GM21423 (cell line): Measurements from ENCODE around the gene VGF.
A peak's percentile ranks its signal among the peaks of the same experiment; 100 is the strongest.
"Not testable (repeated sequence)": the region's sequence is repeated elsewhere in the genome, so short reads cannot be mapped to it uniquely, and the experiment has no call there.

Experiments used
- ATAC-seq: cut with Tn5 transposase; IDR thresholded peaks from one replicate; pipeline ENCODE4 v1.9.1; 2021; ENCODE audit warnings: mild to moderate bottlenecking, moderate library complexity; ENCODE audit not compliant: unreplicated experiment

The VGF gene

DNA sequence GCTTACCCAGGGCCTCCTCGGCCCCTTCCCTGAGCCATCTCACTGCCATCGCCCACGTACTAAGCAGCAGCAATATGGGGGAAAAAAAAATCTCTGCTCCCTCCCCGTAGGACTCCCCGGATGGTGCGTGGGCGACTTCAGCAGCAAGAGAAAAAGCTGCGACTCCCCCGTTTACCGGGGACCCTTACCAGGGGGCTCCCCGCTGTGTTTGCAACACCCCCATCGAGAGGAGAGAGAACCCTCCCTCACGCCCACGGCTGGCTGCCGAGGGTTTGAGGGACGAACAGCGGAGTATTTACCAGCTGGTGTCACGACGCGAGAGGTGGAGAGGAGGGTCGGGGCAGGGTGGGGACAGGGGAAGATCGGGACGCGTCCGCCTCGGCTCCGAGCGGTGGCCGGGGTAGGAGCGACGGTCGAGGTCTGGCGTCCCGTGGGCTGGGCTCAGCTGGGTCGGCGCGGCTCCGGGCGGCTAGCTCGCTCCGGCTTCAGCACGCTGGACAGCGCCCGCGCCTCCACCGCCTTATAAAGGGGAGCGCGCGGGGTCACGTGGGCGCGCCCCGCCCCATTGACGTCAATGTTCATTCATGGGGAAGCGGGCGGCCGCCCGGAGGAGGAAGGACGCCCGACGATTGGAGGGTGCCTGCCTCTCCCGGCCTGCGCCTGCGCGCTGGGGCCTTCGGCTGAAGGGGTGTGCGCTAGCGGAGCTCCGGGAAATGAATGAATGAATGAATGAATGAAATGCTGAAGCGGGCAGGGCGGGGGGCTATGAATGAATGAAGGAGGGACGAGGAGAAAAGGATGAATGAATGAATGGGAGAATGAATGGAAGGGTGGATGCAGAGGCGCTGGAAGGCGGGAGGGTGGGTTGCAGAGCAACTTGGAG is at the start of gene VGF:
Gene VGF, minus strand, starts transcription at position 495 of the 883 bp plus-strand sequence. CDS start 726 bp downstream, outside the sequence.
- peak; percentile 71 for ATAC-seq

GRCh38 chr7:101212014-101212413 is 46.6 kb upstream of the VGF start:
- ATAC-seq: no peak

GRCh38 chr7:101211501-101211900 is 46.1 kb upstream of the VGF start:
- ATAC-seq: no peak

DNA sequence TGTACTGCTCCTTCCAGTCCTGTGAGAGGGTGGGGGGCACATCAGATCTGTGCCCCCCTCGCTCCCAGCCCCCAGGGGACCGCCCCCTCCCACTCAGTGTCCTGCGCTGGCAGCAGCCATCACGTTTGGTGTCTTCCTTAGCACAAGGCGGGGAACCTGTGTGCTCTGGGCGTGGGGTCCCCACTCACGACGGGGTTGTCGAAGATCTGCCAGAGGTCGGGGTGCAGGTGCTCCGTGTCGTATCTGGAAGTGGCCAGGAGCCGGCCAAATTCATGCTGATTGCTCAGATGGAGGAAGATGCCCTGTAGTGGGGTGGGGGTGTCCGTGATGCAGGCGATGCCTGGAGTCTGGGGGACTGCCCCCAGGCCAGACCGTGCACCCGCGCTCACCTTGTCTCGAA is 44.8 kb upstream of the VGF start:
- no peak for ATAC-seq

- no peak for ATAC-seq
These were observed 43.4 kb upstream of the VGF start for GRCh38 chr7:101208794-101209193.

GRCh38 chr7:101207459-101207858 is 42.1 kb upstream of the VGF start:
- no peak for ATAC-seq

GRCh38 chr7:101206665-101207042 is 41.3 kb upstream of the VGF start:
- no peak for ATAC-seq

DNA sequence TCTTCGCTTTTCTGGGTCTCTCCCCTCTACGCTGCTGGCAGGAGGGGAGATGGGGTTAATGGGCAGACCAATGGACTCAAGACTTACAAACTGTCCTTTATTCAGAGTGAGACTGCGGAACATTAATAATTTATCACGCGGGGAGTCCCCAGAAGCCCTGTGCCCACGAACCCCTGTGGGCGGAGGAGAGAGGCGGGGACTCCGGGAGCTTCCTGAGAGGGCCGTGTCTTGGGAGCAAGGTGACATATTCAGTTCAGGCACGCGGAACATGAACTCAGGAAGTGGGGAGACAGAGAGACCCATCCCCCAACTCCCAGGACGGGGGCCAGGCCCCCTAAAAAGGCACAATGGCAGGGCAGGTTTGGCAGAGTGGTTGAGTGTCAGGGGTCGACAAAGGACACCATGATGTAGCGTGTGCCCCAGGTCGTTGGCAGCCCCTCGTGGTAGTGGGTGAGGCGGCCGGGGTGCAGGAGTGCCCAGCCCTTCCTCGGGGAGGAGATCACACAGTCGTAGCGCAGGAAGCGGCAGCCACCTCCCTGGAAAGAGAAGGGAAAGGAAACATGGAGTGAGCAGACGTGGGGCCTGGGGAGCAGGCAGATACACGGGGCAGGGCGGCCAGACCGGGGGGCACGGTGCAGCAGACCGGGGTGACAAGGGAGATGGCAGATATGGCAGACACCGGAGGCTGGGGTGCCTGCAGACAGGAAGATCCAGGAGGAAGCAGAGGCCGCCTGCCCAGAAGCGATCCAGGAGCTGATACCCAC is 40.7 kb upstream of the VGF start:
- ATAC-seq: no peak

DNA sequence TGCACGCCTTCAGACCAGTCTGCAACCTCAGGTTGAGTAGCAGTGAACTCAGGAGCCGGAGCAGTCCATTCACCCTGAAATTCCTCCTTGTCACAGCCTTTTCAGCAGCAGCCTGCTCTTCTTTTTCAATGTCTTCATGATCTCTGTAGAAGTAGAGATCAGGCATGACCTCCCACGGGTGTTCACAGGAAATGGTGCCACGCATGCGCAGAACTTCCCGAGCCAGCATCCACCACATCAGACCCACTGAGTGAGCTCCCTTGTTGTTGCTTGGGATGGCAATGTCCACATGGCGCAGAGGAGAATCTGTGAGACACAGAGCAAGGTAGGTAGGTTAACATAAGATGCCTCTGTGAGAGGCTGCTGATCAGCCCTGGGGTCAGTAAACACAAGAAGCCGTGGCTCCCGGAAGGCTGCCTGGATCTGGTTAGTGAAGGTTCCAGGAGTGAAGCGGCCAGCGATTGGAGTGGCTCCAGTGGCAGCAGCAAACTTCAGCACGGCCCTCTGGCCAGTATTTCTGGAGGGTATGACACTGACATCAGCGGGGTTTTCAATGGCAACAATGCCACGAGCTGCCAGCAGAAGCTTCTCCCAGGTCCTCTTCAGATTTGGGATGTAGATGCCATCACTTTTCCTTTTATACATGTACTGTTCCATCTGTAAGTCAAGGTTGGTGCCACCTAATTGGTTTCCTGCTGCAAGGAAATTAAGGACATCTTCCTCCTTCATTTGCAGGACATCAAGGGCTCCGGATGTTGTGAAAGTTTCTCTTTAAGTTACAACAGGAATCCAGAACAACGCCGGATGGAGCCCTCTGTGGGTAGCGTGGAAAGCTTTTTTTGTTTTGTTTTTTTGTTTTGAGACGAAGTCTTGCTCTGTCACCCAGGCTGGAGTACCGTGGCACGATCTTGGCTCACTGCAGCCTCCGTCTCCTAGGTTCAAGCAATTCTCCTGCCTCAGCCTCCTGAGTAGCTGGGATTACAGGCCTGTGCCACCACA is 38.7 kb upstream of the VGF start:
- ATAC-seq: not testable (repeated sequence)

- ATAC-seq: no peak
These were observed 37.2 kb upstream of the VGF start for GRCh38 chr7:101202603-101202918.

- no peak for ATAC-seq
These were observed 36.6 kb upstream of the VGF start for GRCh38 chr7:101201695-101202602.

GRCh38 chr7:101200862-101201599 is 35.7 kb upstream of the VGF start, which contains the start of gene MOGAT3:
MOGAT3 (minus strand) TSS chr7:101201036; CDS start chr7:101200854, 182 bp downstream.
- no peak for ATAC-seq

DNA sequence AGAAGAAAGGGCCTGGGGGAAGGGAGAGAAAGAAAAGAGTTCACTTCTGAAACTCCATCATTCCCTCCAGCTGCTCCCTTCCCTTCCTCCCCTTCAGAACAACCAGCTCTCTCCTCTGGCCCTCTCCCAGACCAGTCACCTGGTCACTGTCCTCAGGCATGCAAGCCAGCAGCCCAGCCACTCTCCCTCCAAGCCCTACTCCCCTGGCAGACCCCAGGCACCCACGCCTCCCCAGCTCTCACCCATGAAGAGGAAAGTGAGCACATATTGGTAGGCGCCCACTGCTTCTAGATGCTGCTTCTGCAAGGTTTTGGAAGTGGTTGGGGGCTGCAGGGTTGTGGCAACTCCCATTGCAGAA is 35.1 kb upstream of the VGF start:
- no peak for ATAC-seq

- ATAC-seq: not testable (repeated sequence)
These were observed 34.2 kb upstream of the VGF start for GRCh38 chr7:101199522-101199921.

DNA sequence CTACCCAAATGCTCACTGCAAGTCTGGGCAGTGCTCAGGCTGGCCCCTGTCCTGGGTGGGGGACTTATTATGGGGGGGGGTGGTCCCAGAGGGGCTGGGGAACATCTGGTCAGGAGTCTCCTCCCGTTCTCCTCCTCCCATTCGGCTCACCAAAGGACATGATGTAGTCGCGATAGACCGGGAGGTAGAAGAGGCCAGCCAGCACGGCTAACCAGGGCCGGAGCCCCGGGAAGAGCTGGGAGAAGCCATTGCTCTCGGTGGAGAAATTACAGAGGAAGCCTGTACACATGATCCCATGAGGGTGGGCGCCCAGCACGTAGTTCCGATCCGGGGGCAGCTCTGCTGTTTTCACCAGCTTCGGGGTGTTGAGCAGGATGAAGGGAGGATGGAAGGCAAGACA is 33.1 kb upstream of the VGF start:
- no peak for ATAC-seq

DNA sequence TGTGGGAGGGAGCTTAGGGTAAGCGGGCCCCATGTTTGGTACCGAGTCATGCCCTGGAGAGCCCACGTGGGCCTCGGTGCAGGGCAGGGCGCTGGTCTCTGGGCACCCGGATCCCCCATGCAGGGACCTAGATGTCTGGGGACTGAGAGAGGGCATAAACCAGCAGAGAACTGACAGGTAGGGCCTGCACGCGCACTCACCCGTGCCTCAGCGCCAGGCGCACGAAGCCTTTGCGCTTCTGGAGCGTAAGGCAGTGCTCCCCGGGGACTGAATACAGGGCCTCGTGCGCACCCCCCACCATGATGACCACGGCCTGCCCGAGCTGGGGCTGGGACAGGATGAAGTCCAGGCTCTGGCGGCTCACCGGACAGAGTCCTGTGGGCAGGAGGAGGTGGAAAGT is 32.6 kb upstream of the VGF start:
- no peak for ATAC-seq

- ATAC-seq: no peak
These were observed 30.5 kb upstream of the VGF start for GRCh38 chr7:101195884-101196283.

- no peak for ATAC-seq
These were observed 23.7 kb upstream of the VGF start for GRCh38 chr7:101189109-101189508.

DNA sequence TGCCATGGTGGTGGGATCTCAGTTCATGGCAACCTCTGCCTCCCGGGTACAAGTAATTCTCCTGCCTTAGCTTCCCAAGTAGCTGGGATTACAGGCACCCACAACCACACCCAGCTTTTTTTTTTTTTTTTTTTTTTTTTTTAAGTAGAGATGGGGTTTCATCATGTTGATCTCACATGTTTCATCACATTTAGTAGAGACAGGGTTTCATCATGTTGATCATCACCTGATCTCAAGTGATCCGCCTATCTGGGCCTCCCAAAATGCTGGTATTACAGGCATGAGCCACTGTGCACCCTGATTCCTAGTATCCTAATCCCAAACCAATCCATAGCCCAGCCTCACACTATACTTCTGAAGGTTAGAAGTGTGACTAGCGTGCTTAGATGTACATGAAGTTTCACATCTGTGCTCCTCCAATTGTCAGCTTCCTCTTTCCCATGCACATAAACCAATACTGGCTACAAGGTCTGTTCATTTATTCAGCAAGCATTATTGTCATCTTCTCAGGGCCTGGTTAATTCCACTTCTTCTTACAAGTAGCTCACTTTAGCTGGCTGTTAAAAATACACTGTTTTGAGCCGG is 21.6 kb upstream of the VGF start:
- no peak for ATAC-seq
